Fibroblast of skin of left biceps (primary cell): ENCODE results near the gene TMEM89.
A peak's percentile ranks its signal among the peaks of the same experiment; 100 is the strongest.

Experiments used
- DNase-seq, 2 experiments: peaks; one replicate each; pipeline ENCODE4 v3.0.0-alpha.2; 2013; ENCODE audit warnings: low read depth in 2 of 2

TMEM89 gene

DNA sequence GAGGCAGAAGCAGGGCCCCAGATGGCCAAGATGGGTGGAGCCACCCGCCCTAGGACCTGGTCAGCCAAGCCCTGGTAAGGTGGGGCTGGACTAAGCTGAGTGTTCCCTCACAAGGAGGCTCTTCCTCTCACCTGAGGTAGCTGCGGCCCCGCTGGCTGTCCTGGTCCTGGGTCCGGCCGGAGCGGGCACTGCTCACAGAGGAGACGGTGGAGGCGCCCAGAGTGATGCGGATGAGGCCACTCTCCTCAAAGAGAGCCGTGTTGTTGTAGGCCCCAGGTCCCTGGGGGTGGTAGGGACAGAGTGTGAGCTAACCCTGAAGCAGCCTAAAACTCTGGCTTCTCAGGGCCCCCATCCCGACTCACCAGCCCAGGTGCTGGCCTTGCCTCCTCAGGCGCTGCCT is 21.0 kb upstream of the TMEM89 start:
- DNase-seq, result no peak

DNA sequence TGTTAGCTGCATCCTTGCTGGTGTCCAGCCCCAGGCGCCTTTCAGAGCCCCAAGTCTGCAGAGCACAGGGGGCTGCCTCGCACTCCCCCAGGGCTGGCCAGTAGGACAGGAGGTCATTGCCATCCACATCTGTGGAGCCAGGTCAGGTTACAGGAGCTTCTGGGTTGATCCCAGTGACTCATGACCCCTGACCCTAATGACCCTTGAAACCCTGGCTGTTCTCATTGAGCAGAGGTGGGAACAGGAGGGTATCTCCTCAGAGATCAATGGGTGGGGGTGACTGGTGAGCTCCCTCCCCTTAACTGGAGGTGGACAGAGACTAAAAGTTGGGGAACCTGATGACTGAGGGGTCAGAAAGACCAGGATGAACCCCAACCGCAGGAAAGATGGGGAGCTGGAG is 19.8 kb upstream of the TMEM89 start:
- DNase-seq, result no peak

DNA sequence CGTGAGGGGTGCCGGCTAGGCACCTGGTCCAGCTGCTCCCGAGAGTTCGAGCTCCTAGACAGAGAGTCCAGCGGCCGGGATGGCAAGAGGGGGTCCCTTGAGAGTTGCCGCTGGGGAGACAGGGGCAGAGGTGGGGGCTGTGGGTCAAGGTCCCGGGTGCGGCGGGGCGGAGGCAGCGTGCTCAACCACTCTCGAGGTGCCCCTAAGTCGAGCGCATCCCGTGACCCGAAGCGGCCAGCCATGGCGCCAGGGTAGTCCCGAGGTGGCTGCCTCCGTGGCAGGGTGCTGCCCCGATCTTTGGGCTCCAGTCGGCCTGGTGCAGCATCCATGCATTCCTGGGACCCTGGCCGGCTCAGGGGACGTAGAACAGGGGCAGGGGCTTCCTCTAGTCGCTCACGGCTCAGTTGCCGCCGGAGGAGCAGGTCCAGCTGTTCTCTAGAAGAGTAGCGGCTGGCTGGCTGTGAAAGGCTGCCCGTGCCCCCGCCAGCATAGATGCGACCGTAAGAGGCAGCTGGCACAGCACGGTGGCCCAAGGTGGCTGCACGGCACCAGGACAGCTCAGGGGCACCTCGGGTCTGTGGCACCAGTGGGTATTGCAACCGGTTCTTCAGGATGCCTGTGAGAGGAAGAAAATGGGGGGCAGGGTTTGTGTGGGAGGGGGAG is 18.5 kb upstream of the TMEM89 start:
- no peak for DNase-seq

DNA sequence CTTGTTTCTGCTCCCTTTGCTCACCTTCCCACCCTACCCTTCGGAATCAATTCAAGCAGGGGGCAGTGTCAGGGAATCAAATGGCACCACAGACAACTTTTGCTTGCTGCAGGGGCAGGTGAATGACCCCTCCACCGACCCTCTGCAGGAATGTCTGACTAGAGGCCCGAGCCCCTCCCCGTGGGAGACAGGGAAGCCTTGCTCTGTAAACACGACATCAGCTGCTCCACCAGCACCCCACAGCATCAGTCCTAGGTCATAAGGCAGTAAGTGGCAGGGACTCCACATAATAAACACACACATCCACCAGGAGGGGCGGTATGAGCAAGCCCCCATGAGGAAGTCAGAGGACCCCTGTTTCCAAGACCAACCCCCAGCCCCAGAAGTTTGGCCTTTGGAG is 15.7 kb upstream of the TMEM89 start:
- DNase-seq, result no peak

DNA sequence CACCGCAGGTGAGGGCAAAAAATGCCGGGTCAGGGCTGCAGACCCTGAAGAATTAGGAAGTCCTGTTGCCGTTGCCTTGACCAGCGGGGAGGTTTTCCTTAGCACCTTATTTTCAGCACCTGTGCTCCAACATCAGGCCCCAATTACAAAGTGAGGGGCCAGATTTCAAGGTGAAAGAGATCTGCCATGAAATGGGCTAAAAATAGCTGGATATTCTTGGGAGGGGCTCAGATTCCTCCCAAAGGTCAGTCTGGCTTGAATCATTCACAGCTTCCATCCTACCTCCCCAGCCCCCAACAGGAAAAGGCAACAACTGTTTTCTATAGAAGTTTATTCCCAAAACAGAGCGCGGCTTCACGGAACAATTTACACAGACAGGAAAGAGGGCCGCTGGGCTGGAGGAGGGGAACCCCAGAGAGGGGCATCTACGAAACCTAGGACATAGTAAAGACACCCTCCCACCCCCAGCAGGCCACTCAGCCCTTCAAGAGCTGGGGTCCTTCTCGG is 14.6 kb upstream of the TMEM89 start:
- DNase-seq, result no peak

DNA sequence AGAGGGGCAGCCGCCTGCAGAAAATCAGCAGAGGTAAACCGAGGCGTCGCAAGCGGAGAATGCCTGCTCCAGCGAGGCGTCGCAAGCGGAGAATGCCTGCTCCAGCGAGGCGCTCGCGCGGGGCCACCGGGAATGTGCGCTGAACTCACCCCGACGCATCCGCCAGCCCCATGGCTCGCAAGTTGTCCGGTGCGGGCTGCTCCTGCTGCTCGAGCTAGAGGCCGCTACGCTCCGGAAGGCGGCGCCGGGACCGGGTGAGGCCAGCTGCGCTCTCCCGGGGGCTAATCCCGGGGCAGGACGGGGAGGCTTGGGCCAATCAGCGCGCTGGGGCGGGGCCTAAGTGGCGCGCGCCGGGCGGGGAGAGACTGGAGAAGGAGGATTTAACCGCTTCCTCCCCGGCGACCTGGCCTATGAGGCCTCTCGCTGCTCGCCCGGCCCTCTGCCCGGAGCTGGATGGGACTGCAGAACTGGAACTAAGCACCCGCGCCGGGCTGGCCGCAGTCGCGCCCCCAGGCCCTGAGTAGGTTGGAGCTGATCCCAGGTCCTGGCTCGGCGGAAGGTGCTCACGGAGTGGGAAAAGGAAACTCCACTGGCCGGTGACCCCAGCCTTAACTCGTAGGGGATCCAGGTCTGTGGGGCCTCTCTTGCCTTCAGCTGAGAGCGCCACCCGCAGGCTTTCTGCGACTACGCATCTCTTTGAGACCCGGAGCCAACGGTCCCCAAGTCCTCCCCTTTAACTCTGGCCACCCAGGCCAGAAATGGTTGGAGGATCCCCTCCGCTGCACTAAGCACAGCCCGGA is 13.9 kb upstream of the TMEM89 start, which contains the start of gene SLC26A6:
SLC26A6 (minus strand) TSS at position 240 of the 800 bp plus-strand sequence; CDS start at position 172, 68 bp downstream.
- DNase-seq, result peak; percentile 76 to 83

DNA sequence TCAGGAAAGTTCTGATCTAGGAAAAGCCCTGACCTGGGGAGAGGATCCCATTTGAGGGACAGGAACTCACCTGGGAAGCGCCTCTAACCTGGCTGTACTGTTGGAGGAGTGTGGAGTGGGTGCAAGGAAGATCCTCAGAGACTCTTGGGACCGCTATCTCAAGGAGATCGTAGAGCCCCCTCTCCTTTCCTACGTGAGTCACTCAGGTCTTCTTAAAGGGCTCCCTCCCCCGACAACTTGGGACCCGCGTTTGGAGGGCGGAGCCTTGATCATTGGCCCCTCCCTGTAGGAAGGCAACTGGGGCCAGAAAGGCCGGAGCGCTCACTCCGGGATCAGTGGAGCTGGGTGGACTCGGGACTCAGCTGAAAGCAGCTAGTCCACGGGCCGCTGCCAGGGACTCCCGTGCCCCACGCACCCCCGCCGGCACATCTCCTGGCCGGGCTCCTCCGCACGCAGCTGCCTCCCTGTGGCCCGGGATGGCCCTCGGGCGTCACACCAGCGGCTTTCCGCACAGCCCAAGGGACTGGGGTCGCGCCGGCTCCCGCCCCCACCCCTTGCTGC is 13.2 kb upstream of the TMEM89 start:
- no peak for DNase-seq

DNA sequence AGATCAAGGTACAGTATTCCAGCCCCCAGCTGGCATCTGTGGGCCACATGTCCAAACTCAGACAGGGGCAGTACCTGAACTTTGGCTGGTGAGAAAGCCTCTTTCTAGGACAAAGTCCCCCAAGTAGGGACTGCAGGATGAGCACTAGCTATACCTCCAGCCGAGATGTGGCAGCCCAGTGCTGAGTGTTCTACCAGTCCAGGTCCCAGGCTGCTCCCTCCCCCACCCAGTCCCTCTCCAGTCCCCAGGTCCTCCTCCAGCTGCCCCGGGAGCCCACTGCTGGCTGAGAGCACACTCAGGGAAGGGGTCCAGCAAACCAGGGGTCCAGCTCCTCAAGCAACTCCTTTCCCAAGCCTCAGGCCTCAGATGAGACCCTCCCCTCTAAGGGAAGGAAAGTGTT is 12.2 kb upstream of the TMEM89 start:
- DNase-seq, result no peak

DNA sequence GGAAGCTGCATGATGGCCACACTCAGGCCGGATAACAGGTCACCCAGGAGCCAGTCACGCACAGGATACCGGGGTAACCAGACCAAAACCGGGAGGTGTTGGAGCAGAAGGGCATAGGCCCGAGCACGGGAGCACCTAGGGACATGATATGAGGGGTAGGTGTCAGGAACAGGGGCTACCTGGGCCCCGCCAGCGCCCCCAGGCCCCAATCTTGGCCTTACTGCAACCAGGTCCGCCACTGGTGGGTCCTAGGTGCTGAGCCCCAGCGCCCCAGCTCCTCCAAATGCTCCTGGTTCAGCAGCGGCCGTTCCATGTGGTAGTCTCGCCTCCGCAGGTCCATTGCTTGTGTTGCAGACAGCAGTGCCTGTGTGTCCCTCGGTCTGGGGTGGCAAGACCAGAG is 11.7 kb upstream of the TMEM89 start:
- no peak for DNase-seq

DNA sequence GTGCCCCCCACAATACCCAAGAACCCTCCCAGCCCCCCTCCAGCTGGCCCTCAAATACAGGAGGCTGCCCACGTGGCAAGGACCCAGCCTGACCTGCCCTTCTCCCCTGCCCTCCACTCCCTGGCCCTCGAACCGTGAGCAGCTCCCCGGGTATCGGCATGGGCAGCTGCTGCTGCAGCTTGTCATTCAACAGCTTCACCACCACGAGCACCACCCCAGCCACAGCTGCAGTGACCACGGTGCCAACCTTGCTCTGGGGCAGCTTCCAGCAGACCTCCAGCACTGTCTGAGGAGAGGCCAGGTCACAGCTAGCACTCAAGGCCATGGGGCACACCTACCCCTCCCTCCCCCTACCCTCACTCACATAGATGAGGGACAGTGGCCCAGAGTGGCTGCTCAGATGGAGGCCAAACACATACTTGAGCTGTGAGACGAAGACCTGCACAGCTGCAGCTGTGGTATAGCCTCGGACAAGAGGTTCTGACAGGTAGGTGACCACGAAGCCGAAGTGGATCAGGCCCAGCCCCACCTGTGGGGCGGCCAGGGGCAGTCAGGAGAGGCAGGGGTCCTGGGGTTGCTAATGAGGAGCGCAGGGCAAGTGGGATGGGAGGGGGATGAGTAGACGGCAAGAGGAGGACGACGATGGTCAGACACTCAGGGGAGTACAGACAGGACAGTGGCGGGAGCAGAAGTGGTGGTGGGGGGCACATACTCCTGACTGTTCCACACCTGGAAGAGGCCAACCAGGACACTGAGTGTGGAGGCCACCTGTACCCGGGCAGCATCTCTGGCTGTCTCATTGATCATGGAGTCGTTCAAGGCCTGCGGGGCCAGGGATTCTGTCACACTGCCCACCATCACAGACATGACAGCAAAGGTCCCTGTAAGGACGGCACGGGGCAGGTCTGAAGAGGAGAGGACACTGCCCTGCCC is 10.2 kb upstream of the TMEM89 start:
- DNase-seq, result no peak

DNA sequence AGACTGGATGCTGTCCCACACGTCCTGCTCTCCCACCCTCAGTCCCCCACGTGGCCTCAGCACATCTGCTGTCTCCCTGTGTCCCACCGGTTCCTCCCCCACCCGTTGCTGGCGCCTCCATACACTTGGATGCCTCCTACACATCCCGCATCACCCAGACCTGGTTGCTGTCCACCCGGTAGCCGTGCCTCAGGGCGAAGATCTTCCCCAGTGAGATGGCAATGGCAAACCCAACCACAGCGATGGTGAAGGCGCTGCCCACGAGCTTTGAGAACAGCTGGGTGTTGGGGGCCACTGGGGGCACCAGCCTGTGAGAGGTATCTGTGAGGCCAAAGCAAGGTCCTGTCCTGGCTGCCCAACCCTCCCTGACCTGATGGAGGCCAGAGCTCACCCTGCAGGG is 9.3 kb upstream of the TMEM89 start:
- DNase-seq, result no peak

DNA sequence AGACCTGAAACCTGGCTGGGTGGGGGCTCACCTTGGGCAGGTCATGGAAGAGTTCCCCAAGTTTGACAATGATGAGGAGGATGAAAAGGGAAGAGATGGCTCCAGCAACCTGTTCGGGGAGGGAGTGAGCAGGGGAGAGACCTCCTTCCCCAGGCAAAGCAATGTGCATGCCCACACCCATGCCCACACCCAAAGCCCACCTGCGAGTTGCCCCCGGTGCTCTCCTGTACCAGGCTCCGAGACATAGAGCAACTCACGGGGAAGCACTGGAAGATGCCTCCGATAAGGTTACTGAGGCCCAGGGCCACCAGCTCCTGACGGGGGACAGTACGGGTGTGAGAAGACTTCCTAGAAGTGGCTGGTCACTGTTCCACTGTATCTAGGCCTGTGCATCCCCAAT is 8.8 kb upstream of the TMEM89 start:
- DNase-seq, result no peak

DNA sequence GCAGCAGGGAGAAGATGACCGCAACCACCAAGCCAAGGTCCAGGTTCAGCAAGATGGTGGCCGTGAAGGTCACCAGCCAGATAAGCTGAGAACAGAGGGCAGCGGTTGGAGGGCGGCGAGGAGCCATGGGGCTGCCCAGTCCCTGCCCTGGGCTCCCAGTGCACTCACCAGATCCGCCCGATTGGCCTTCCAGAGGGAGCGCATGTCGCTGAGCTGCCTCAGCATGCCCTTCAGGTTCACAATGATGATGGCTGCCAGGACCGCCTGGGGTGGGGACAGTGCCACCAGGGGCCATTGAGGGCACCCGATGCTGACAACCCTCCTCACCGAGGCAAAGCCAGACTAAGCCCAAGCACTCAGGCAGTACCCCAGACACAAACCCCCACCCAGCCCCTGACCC is 8.3 kb upstream of the TMEM89 start:
- DNase-seq, result no peak

DNA sequence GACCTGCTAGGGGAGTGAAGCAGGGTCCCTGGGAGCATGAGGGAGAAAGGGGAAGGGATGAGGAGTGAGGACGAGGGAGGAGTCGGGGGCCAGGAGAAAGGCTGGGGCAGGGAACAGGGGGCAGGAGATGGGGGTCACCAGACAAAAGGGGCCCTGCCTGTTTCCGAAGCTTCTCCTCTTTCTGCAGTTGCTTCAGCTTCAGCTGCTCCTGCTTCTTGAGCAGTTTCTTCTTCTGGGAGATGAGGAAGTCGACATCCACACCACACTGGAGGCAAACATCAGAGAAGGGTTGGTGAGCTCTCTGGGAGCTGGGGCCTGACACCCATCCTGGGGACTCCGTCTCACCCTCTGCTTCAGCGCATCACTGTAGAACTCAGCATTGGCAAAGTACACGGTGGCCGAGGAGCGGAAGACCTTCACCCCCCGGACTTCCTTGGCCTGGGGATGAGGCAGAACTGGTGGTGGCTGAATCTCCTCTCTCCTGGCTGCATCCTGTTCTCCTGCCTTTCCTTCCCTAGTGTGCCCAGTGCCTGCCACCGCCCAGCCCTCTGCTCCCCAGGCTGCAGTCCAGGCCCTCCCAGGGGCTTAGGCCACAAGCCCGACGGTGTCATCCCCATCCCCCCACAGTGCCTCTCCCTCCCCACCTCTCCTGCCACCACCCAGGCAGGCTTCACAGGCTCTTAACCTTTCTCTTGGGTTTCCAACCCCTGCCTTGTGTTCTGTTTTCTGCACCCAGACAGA is 6.9 kb upstream of the TMEM89 start:
- DNase-seq, result no peak

DNA sequence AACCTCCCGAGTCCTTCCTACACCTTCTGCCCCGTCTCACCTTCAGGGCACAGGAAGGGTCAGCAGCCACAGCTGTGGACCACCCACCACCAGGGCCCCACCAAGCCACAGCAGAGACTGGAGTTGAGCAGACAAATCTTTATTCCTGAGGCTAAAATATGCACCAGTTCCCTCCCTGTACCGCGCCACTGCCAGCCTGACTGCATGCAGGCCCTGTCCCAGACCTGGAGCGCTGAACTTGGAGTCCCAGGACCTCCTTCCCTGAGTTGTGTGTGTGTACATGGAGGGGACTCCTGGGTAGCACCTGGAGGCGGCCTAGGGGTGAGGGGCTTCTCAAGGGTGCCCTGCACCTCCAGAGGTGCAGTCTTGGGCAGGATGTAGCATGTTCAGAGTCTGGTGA is 4.0 kb upstream of the TMEM89 start:
- no peak for DNase-seq

DNA sequence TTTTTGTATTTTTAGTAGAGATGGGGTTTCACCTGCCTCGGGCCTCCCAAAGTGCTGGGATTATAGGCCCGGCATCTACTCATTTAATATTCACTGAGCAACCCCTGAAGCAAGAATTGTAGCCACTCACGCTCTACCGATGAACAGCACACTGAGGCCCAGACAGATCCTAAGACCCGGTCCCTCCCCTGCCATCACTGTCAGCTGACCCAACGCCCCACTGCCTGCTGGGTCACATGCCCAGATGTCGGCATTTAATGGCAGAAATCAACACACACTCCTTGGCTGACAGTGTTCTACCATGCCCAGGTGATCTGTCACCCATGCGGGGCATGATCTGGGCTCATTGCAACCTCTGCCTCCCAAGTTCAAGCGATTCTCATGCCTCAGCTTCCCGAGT is 3.2 kb upstream of the TMEM89 start:
- no peak for DNase-seq

DNA sequence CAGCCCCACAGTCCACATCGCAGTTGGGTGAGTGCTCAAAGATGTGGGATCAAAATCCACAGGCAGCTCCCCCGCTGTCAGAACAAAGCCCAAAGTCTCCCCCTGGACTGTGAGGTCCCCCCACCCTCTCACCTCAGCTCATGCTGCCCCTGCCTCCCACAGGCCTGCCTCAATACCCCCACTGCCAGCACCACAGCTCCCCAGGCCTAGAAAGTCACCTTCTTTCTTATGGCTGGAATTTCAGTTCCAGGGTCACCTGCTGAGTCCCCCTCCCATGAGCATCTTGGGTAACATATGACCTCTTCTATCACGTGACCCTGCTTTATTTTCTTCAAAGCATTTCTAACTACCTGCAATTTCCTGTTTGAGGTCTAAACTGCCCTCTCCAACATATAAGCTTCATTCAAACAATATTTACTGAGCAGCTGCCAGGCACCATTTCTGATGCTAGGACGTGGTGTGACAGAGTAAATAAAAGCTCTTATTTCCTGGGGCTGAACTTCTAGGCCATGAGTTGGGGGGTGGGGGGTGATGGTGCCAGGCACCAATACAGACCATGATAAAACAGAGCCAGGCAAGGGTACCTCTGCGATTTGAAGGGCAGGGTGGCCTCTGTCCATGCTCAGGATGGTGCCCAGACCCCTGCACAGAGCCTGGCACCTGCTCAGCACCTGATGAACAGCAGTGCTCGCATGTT is 2.4 kb upstream of the TMEM89 start:
- DNase-seq, result no peak

DNA sequence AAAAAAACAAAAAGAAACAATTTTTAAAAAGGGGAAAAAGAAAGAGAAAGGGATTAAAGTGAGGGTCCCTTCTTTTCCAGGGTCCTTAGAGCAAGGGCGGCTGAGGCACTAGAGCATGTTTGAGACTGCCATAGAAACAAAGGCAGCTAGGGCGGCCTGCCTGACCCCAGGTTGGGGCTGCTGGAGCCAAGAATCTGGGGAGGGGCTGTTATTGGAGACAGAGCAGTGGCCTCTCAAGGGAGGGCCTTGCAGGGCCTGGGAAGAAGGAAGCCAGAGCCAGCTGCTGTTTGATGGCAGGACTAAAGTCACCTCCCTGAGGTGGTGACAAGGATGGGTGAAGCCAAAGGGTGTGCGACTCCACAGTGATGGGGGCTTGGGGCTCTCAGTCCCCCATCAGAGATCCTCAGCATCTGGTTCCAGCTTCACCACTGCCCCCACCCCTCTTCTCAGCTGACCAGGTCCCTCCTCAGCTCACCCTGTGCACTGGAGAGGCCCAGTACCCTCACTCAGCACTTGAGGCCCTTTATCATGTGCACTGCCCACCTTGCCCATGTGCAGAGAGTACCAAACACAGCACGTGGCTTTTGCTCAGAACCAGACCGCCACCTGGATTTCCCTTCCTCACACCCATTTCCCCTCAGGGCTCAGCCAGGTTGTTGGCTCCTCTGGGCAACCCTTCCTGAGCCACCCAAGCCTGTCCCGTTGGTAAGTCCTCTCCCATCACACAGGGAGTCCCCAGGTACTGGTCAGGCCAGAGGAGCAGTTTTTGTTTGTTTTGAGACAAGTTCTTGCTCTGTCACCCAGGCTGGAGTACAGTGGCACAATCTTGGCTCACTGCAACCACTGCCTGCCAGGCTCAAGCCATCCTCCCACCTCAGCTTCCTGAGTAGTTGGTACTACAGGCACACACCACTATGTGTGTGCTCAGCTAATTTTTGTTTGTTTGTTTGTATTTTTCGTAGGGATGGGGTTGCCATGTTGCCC is 1.7 kb downstream of the TMEM89 start:
- no peak for DNase-seq

DNA sequence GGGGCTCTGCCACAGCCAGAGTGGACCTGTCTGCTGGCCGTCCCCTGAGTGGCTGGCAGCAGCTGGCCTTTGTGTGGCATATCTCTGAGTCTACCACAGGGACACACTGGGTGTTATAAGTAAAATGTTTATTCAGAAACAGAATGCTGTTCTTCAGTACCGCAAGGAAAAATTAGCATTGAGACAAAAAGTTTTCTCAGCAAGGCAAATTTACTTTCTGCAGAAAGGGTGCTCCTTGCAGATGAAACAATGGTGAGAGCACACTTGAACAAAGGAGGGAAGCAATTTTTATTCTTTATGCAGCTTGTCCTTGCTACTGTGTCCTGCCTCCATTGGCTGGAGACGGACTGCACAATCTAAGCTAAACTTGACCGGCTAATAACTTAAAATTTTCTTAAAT is 4.0 kb downstream of the TMEM89 start:
- no peak for DNase-seq
